Stimulated activated naive CD4-positive, alpha-beta T cell (primary cell): ENCODE results near the gene LRRC8E.

Experiments
- DNase-seq, 6 experiments: peaks; one replicate each; lab custom pipeline; 2025; lab: John Stamatoyannopoulos, UW

Gene LRRC8E

DNA sequence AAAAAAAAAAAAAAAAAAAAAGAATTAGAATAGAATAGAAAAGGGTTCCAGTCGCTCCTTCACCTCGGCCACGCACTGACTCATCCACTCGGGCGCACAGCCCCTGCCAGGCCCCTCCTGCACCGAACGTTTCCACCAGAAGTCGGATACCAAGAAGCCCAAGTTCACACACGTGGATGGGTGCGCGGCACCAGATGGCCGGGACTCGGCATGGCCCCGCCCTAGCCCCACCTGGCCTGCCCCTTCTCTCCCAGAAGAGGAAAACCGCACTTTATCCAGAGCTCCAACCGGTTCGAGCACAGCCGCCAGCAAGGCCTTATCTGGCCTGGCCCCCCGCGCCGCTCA is 20.0 kb upstream of the LRRC8E start:
- peak in 1 of 6 experiments; percentile 39 for DNase-seq

DNA sequence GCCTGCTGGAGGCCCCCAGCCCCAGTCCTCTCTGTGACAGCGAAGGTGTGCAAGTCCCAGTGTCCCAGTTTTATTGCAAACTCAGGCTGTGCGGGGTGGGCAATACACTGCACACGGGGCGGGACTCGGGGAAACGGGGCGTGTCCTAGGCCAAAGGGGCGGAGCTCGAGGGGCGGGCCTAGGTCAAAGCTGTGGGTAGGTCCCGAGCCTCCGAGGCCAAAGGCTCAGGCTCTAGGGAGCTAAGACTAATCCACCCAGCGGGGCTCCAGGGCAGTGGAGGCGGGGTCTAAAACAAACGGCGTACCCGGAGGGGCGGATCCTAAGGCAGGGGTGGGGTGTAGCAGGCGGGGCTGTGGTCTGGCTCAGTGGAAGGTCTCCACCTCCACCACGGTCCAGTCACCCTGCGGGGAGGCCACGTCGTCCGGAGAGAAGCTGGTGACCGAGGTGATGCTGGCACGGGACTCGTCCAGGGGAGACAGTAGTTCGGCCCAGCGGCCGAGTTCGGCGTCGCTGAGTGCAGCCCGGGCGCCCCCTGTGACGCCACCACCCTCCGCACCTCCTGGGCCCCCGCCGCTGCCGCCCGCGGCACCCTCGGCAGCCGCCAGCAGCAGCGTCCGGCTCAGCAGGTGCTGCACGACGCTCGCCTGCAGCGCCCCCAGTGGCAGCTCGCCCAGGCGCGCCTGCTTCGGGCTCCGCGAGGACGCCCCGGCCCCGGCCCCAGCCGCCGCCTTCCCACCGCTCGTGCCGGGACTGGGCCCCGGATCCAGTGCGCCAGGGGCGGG is 19.4 kb upstream of the LRRC8E start:
- DNase-seq, result peak in 5 of 6 experiments; percentile 74 to 99 (median 87)

DNA sequence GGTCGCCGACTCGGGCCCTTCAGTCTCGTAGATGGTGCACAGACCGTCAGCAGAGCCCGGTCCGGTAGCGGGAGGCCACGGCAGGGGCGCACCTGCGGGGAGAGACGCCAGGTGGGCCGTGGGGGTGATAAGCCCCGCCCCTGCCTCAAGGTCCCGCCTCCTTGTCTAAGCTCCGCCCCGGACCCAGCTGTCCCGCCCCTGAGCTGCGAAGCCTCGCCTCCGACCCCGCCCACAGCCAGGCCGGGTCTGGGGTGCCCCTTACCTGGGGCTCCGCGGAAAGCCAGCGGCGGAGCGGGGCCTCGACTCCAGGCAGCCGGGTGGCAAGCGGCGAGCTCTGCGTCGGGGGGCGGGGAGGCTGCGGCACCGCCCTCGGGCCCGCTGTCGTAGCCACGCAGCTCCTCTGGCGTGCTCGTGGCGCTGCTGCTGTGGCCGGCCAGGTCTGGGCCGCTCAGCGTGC is 18.8 kb upstream of the LRRC8E start:
- DNase-seq, result peak; percentile 79 to 99 (median 90)

DNA sequence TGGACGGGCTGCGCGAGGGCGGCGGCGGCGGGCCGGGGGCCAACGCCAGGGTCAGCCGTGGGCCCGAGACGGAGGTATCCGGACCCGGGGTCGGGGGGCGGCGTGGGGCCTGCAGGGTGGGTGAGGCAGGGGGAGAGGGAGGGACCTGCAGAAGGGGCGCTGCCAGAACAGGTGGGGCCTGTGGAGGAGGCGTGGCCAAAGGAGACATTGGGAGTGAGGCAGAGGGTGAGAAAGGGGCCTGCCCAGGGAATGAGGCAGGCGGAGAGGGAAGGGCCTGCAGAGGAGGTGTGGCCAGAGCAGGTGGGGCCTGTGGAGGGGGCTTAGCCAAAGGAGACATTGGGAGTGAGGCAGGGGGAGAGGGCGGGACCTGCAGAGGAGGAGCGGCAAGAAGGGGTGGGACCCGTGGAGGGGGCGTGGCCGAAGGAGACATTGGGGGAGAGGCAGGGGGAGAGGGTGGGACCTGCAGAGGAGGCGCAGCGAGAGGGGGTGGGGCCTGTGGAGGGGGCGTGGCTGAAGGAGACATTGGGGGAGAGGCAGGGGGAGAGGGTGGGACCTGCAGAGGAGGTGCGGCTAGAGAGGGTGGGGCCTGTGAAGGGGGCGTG is 18.3 kb upstream of the LRRC8E start:
- DNase-seq, result peak; percentile 59 to 87 (median 80)

DNA sequence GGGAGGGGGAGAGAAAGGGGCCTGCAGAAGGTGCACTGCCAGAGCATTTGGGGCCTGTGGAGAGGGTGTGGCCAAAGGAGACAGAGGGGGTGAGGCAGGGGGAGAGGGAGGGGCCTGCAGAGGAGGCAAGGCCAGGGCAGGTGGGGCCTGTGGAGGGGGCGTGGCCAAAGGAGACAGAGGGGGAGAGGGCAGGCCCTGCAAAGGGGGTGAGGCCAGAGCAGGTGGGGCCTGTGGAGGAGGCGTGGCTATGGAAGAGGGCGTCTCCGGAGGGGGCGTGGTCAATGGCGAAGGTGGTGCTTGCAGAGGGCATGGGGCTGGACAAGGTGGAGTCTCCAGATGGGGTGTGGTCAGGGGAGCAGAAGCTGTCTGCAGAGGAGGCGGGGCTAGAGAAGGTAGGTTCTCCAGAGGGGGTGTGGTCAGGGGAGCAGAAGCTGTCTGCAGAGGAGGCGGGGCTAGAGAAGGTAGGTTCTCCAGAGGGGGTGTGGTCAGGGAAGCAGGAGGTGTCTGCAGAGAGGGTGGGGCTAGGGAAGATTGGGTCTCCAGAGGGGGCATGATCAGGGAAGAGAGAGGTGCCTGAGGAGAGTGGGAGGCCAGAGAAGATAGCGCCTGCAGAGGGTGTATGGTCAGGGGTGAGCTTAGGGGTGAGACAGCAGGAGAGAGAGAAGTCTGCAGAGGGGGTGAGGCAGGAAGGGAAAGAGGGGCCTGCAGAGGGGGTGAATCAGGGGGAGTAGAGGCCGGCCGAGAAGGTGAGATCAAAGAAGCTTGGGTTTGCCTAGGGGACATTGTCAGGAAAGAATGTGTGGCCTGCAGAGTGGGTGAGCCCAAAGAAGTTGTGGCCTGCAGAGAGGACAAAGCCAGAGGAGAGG is 17.5 kb upstream of the LRRC8E start:
- DNase-seq, result peak in 5 of 6 experiments; percentile 43 to 76 (median 65)

DNA sequence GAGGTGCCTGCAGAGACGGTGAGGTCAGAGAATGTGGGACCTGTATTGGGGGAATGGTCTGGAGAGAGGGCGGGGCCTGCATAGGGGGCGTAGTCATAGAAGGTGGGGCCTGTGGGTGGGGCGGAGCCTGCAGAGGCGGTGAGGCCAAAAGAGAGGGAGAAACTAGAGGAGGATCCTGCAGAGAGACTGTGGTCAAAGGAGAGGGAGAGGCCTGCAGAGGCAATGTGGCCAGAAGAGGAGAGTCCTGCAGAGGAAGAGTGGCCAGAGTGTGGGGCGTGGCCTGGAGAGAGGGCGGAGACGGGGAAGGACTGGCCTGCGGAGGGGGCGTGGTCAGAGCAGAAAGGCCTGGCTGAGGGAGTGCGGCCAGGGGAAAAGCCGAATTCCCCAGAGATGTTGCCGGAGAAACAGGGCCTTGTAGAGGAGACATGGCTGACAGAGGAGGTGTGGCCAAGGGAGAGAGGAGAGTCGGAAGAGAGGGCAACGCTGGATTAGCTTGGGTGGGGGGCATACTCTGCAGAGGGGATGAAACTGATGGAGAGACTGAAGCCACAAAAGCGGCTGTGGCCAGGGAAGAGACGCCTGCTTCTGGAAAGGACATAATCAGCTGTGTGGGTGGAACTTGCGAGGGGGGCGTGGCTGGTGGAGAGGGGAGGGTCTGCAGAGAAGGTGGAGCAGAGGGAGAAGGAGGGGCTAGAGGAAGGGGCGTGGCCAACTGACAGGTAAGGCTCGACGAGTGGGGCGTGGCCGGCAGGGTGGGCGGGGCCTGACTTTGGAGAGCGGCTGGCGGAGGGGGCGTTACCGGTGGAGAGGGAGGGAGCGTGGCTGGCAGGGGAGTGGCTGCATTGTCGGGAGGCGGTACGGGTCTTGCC is 16.6 kb upstream of the LRRC8E start:
- peak; percentile 78 to 97 (median 88) for DNase-seq

DNA sequence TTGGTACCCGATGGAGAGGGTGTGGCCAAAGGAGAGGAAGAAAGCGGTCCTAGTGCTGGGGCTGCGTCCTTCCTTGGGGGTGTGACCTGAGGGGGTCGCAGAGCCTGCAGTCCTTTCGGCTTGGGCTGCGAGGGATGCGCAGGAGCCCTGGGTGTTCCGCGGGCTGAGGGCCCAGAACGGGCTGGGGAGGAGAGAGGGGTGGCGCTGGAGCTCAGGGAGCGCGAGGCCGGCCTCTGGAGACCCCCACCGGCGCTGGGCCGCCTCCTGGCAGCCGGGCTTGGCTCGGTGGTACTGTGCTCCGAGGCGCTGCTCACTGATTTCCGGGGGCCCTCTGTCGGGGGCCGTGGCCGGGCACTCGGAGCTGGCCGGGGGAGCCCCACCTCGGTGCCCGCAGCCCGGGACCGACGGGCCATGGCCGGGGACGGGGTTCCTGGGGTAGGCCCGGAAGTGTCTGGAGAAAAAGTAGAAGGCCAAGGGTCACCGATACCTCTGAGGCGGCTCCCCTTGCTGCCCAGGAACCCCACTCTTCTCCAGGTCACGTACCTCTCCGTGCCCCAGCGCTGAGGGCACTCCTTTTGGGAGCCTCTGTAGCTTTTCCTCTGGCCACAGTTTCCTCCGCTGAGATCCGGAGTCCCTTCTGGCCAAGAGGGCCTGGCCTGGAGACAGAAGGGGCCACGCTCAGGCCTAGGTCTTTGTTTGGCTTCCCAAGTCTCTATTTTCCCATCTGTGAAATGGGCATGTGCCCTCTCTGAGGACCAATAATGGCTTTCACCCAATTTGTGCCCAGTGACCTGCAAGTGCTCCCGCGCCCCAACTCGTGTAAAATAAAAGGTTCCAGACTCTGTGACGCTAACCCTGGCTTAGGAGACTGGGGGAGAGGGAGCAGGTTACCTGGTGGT is 15.8 kb upstream of the LRRC8E start:
- DNase-seq, result no peak

DNA sequence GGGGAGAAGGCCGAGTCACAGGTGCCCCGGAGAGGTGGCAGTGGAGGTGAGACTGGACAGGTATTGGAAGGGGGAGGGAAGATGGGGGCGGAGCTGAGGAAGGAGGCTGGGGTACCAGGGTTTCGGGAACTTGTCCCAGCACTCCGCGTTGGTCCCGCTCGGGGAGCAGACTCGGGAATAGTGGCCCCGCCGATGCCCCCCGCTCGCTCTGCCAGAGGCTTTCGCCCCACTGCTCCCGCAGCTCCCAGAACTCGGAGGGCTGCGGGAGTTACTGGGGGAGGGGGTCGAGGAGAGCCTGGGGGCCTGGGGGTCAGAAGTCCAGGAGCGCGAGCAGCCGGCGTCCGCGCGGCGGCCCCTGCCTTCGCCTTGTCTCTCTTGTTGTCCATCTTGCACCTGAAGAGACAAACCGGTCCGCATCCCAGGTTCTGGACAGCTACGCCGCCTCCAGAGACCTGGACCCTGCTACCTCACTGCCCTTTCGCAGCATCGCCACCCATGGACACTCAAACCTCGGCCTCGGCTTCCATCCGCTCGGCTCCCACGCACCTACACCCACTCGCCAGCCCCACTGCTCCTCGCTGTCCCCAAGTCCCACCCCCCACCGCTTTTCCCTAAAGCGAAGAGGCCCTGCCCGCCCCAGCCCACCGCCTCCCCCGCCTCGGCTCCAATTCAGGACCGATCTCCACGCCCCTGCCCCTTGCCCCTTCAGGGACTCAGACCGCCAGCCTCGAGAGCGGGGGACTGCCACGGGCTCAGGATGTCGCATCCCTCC is 14.8 kb upstream of the LRRC8E start:
- DNase-seq, result peak in 1 of 6 experiments; percentile 11

DNA sequence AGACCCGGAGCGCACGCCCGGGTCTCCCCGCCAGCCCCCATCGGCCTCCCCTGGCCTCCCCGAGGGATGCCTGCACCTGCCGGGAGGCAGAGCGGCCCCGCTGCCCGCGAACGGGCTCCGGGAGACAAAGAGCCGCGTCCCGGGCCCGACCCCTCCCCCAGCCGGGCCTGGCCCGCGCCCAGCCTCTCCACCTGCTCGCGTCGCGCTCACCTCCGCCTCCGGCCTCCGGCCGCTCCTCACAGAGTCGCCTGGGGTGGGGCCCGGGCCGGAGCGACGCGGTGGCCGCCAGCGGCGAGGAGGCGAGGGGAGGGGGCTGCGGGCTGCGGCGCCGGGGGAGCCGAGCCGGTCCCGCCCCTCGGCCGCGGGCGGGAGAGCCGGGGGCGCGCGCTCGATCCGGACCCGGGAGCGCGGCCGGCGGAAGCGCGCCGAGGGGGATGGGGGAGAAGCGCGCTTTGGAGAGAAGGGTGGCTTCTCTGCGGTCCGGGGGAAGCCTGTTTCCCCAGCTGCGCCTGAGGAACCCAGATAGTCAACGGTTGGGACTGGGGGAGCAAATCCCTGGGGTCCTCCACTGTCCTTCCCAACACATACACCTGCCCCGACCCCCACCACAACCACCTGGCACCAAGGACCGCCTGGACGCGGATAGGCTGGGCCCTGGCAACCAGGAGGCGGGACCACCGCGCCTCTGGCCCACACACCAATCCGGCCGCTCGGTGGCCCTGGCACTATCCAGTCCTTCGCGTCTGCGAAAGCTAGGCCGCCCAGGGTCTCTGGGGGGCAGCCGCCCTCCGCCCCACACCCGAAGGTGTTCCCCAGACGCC is 14.0 kb upstream of the LRRC8E start, which contains the start of gene PRR36:
Gene PRR36, minus strand, starts transcription at position 315 of the 821 bp plus-strand sequence. CDS start 701 bp downstream, outside the sequence.
- DNase-seq, result no peak

DNA sequence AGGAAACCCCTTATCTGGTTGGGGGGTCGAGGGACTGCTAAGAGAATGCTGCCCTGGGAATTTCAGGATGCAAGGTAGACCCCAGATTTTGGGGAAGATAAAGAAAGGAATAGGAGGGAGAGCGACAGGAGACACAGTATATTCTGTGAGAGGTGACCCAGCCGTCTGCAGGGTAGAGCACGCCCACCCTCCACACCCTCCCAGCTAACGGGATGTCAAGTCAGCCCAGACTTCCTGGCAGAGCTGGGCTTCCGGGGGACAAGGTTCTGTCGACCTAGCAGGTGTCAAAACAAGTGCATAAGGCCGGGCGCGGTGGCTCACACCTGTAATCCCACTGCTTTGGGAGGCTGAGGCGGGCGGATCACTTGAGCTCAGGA is 13.4 kb upstream of the LRRC8E start:
- DNase-seq, result no peak

DNA sequence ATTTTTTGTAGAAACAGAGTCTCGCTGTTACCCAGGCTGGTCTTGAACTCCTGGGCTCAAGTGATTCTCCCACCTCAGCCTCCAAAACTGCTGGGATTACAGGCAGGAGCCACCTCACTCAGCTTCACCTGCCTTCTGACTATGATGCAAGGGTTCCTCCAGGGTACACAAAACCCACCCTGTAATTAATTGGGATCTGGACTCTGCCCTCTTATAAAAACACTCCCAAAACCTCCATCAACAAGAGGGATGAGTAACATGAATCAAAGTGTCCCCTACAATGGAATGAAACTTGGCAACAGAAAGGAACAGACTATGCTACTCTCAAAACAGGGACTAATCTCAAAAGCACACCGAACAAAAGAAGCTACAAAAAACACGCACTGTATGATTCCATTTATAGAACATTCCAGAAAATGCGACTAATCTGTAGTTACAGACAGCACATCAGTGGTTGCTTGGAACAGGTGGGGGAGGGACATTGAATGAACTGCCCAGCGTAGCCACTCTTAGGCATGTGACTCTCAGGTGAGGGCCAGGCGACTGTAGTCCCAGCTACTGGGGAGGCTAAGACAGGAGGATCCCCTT is 11.0 kb upstream of the LRRC8E start:
- DNase-seq, result no peak

DNA sequence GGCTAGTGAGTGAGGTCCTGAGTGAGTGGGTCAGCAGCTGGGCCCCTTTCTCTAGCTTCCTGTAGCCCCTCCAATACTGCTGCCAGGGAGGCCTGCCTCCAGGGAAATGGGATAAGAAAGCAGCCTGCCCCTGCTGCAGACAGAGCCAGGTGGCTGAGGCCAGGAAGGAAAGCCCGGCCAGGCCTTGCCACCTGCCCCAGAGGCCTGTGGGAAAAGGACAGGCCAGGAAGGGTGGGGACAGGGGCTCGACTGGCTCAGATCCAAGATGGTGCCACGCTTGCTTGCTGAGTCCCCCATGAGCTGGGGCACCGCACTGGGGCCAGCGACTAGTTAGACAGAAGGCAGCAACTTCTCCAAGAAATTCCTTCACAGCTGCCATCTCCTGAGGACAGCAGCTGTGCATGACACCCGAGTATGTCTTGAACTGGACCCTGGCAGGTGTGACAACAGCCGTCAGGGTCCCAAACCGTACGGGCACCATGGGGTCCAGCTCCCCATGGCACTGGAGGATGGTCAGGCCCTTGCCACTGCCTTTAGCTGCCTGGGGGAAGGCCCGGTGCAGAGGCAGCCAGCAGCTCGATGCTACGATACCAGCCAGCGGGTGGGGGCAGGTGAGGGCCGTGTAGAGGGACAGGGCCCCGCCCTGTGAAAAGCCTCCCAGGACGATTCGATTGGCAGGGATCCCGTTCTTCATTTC is 9.1 kb upstream of the LRRC8E start:
- no peak for DNase-seq

DNA sequence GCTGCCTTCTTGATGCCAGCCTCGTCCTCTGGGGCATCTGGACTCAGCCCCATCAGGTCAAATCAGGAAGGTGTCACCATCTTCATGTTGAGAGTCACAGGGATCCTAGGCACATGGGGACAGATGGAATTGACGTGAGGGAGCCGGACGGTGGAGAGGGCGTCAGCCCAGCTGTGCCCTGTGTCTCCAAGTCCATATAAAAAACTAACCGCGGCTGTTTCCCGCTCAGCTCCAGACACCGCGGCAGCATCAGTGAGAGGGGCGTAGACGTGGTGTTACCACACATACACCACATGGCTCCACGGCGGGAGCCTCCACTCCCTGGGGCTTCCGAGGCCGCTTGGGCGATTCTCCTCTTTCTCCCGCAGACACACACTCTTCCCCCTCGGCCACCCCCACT is 8.5 kb upstream of the LRRC8E start:
- no peak for DNase-seq

DNA sequence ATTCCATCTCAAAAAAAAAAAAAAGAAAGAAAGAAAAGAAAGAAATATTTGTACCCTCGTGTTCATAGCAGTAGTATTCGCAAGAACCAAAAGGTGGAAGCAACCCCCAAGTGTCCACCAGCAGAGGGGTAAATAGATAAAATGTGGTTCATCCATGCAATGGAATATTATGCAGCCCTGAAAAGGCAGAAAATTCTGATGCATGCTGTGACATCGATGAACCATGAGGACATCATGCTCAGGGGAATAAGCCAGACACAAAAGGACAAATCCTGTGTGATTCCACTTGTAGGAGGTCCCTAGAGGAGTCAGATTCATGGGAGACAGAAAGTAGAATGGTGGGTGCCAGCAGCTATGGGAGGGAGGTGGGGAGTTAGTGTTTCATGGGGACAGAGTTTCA is 6.4 kb upstream of the LRRC8E start:
- DNase-seq, result no peak

DNA sequence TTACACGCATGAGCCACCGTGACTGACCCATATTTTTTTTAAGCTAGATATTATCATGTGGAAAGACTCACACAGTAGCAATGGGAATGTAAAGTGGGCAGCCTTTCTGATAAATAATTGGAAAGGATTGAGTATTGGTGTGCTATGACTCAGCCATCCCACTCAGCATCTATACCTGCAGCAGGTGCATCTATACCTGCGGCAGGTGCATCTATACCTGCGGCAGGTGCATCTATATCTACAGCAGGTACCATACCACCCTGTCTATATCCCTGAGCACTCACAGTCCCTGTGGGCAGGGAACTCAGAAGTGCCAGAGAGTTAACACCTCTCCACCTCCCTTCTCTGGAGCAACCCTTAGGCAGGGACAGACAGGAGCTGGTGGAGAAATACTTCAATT is 5.2 kb upstream of the LRRC8E start:
- no peak for DNase-seq

DNA sequence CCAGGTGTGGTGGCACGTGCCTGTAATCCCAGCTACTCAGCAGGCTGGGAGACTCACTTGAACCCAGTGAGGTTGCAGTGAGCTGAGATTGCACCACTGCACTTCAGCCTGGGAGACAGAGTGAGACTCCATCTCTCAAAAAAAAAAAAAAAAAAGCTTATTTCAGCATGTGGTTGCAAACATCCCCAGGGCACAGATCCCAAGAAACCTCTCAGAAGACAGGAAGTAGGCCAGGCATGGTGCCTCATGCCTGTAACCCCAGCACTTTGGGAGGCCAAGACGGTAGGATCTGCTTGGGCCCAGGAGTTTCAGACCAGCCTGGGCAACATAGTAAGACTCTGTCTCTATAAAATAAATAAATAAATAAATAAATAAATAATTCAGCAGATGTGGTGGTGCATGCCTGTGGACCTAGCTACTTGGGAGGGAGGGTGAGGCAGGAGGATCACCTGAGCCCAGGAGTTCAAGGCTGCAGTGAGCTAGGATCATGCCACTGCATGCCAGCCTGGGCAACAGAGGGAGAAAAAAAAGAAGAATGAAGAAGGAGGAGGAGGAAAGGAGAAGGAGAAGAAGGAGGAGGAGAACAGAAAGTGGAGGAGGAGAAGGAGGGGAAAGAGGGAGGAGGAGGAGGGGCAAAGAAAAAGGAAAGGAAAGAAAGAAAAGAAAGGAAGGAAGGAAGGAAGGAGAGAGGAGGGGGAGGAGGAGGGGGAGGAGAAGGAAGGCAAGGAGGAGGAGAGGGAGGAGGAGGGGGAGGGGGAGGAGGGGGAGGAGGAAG is 4.3 kb upstream of the LRRC8E start:
- DNase-seq, result no peak

DNA sequence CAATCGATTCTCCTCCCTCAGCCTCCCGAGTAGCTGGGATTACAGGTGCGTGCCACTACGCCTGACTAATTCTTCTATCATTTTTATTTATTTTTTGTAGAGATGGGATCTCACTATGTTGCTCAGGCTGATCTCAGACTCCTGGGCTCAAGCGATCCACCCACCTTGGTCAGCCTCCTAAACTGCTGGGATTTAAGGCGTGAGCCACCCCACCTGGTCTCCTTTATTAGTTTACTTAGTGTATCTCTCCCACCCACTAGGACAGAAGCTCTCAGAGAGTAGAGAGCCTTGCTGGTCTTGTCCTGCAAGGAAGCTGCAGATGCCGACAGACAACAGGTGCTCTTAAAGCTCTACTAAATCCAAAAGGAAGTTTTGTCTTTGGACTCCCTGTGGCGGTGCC is 2.5 kb upstream of the LRRC8E start:
- DNase-seq, result no peak
